Adrenal gland (tissue), 12 donors: ENCODE results near the gene MTMR10. TPM values are rescaled to one million over a fixed set of nuclear protein-coding genes. Genes with fewer than 3 reads are reported as not detected.

ENCODE experiments used
- DNase-seq, 7 donors: peaks; one replicate each; pipeline ENCODE4 v3.0.0-alpha.2; 2019 to 2020
- H3K27ac ChIP-seq, 5 donors: fragments of 200-600 bp; sonication (generic) in 4 of 5; 1 replicate in 3 of 5; 2 replicates in 2 of 5; pipeline versions ENCODE4 v1.5.1 to v1.8.0; 2016 to 2020; ENCODE audit warnings: mild to moderate bottlenecking in 1 of 5
- H3K27me3 ChIP-seq: fragments of 200-600 bp; 2 replicates; pipeline ENCODE4 v1.8.0; 2021
- H3K36me3 ChIP-seq, 2 donors: fragments of 200-600 bp; replicated peaks in 1 of 2; 1 replicate in 1 of 2; 2 replicates in 1 of 2; pipeline versions ENCODE4 v1.5.1 to v1.8.0; 2018 to 2022
- H3K4me1 ChIP-seq, 2 donors: fragments of 200-600 bp; replicated peaks in 1 of 2; 1 replicate in 1 of 2; 2 replicates in 1 of 2; pipeline versions ENCODE4 v1.5.1 to v1.8.0; 2018 to 2021
- H3K4me3 ChIP-seq, 4 donors: fragments of 200-600 bp; sonication (generic) in 3 of 4; one replicate each; pipeline ENCODE4 v1.5.1; 2016 to 2018
- H3K9me3 ChIP-seq, 3 donors: fragments of 200-600 bp; sonication (generic) in 1 of 3; replicated peaks in 1 of 3; 1 replicate in 2 of 3; 2 replicates in 1 of 3; pipeline versions ENCODE4 v1.5.1 to v1.8.0; 2016 to 2021
- POLR2A ChIP-seq, 2 donors: fragments of 450-650 bp; IDR thresholded peaks; one replicate each; pipeline ENCODE4 v1.6.1; 2017; ENCODE audit warnings: antibody characterized with exemption in 2 of 2, mild to moderate bottlenecking in 2 of 2, moderate library complexity in 1 of 2
- WGBS, 4 donors: extraction: QIAGEN DNeasy Blood & Tissue Kit in 2 of 4; methylation state at CpG; one replicate each; pipeline versions ENCODE4 v1.1.5 to v1.1.7; 2013 to 2017; 5-methylcytosine and 5-hydroxymethylcytosine counted together
- intact Hi-C, 2 donors: fragments of 100-400 bp; cut with DNase I; formaldehyde crosslinking; loops; one replicate each; pipeline versions ENCODE4 v1.14.1 to v1.15.0; 2022 to 2023
- polyA plus RNA-seq, 3 donors: library from polyadenylated mRNA; stranded (reverse); fragments of 200-250 nt in 2 of 3; fragments of 350-450 nt in 1 of 3; fragmentation: Illumina TruSeq in 1 of 3; extraction: RNeasy Lipid Tissue Mini Kit (QIAGEN cat#74804) in 1 of 3; gene quantifications; one replicate each; pipeline ENCODE4 v1.2.3, GENCODE V29; 2013 to 2014
- total RNA-seq, 9 donors: library from RNA; depleted of rRNA in 4 of 9; stranded (reverse); fragments of >200 nt in 4 of 9; fragments of 120-200 nt in 1 of 9; fragmentation: NEBNext Ultra II Directional in 1 of 9; extraction: Animal tissue kit (Norgen Biotek cat#: 25700) in 1 of 9; gene quantifications; one replicate each; pipeline versions ENCODE4 v1.1.0 to v1.2.4, GENCODE V29; 2013 to 2023
- TF ChIP-seq, protein P1 (sequence below), 6 experiments: fragments of 450-650 bp in 4 of 6; fragments of 200-600 bp in 2 of 6; sonication (generic) in 1 of 6; IDR thresholded peaks; 1 replicate in 5 of 6; 2 replicates in 1 of 6; pipeline versions ENCODE4 v1.5.1 to v1.8.0; 2016 to 2021; ENCODE audit warnings: antibody characterized with exemption in 6 of 6, mild to moderate bottlenecking in 2 of 6, moderate library complexity in 1 of 6
- donor health status: healthy with polysubstance abuse.
- donor health status: Bipolar disorder and iron deficiency.
- donor health status: DM: yes; HTN: yes; CAD: no.
- donor health status: DM: no; HTN: no; CAD: no.
- donor health status: DM: no; HTN: no; CAD: no.
- donor health status: DM: yes; HTN: yes; CAD: no.

MTMR10 gene
- total and polyA plus RNA-seq, 12 donors = 9.2 to 42.7 (median 21.5) TPM

DNA sequence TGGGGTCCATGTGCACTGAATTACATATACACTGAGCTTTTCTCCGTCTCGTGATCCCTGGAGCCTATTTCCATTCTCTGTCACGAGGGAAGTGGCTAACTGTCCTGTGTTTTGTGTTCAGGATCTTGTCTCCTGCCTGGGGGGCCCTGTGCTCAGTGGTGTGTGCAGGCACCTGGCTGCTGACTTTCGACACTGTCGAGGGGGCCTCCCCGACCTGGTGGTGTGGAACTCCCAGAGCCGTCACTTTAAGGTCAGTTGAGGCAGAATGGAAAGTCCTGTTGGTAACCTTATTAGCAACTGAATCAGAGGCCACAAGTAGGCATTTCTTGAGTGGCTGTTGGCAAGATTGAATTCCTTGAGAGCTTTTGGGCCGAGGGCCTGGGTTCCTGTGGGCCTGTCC is 61.0 kb downstream of the MTMR10 start:
- Histone ChIP-seq H3K27me3 (no peaks in the 10 kb centered on the region), H3K4me3 (no peak overlapping the region), H3K36me3 (peaks cover 0 to 57% of the 10 kb centered on the region in 2 donors), H3K4me1 (no peaks in the 10 kb centered on the region), H3K9me3 (no peaks in the 10 kb centered on the region), H3K27ac (no peak overlapping the region)
- DNase-seq = no peak
- intact Hi-C loops = no loop called here
- 92 to 98% (median 96%) methylated on average over 5 to 8 of the region's 8 CpGs for WGBS, 4 donors
- TF ChIP-seq, protein P1, sequence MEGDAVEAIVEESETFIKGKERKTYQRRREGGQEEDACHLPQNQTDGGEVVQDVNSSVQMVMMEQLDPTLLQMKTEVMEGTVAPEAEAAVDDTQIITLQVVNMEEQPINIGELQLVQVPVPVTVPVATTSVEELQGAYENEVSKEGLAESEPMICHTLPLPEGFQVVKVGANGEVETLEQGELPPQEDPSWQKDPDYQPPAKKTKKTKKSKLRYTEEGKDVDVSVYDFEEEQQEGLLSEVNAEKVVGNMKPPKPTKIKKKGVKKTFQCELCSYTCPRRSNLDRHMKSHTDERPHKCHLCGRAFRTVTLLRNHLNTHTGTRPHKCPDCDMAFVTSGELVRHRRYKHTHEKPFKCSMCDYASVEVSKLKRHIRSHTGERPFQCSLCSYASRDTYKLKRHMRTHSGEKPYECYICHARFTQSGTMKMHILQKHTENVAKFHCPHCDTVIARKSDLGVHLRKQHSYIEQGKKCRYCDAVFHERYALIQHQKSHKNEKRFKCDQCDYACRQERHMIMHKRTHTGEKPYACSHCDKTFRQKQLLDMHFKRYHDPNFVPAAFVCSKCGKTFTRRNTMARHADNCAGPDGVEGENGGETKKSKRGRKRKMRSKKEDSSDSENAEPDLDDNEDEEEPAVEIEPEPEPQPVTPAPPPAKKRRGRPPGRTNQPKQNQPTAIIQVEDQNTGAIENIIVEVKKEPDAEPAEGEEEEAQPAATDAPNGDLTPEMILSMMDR (IDR thresholded peaks at IDR 0.05) = no peak
- TF ChIP-seq POLR2A (IDR thresholded peaks at IDR 0.05) = no peak

DNA sequence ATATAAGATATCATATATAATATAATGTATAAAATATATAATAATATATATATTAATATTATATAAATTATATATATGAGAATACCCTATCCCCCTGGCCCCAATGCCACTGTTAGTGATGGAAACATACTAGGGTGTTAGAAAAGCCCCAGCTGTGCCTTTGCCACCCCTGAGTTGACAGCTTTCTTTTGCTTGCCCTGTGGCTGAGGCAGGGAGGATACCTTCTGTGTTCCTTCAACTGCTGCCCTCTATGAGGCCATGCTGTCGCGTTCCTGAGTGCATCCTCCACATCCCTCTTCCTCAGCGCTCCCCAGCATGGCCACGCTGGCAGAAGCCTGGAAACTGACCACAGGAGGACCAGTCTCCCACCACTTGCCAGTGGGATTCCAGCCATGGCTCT is 61.4 kb downstream of the MTMR10 start:
- WGBS, 4 donors = 96 to 99% (median 97%) methylated on average over 4 of the region's 4 CpGs
- no peak overlapping the region for H3K4me3 ChIP-seq
- peaks cover 0 to 57% of the 10 kb centered on the region in 2 donors for H3K36me3 ChIP-seq
- H3K4me1 ChIP-seq = no peaks in the 10 kb centered on the region
- no peak overlapping the region for H3K27ac ChIP-seq
- H3K27me3 ChIP-seq = no peaks in the 10 kb centered on the region
- H3K9me3 ChIP-seq = no peaks in the 10 kb centered on the region
- intact Hi-C loops = no loop called here
- TF ChIP-seq, protein P1 (IDR thresholded peaks at IDR 0.05) = no peak
- no peak for TF ChIP-seq POLR2A (IDR thresholded peaks at IDR 0.05)
- no peak for DNase-seq

DNA sequence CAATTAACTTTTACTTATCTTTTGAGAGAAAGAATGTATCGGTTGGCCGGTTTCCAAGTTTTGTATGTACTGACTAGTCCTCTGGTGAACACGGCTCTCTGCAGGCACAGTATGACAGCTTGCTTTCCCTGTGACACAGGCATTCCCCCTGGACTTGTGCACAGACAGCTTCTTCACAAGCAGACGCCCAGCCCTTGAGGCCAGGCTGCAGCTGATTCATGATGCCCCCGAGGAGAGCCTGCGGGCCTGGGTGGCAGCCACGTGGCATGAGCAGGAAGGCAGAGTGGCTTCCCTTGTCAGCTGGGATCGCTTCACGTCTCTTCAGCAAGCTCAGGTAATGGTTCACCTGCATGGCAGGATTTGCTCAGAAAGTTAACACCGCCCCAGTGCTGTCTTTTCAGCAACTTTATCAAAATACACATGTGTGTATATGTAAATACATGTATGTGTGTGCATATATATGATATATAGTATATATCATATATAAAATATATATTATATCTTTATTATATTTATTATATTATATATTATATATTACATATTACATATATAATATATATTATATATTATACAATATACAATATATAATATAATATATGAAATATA is 62.3 kb downstream of the MTMR10 start:
- 75 to 85% (median 80%) methylated on average over 7 to 10 of the region's 10 CpGs for WGBS, 4 donors
- Histone ChIP-seq H3K27me3 (no peaks in the 10 kb centered on the region), H3K27ac (no peak overlapping the region), H3K36me3 (peaks cover 0 to 64% of the 10 kb centered on the region in 2 donors), H3K4me1 (no peaks in the 10 kb centered on the region), H3K4me3 (no peak overlapping the region), H3K9me3 (no peaks in the 10 kb centered on the region)
- no peak for DNase-seq
- no peak for TF ChIP-seq POLR2A (IDR thresholded peaks at IDR 0.05)
- TF ChIP-seq, protein P1 (IDR thresholded peaks at IDR 0.05) = no peak
- intact Hi-C loops = no loop called here

DNA sequence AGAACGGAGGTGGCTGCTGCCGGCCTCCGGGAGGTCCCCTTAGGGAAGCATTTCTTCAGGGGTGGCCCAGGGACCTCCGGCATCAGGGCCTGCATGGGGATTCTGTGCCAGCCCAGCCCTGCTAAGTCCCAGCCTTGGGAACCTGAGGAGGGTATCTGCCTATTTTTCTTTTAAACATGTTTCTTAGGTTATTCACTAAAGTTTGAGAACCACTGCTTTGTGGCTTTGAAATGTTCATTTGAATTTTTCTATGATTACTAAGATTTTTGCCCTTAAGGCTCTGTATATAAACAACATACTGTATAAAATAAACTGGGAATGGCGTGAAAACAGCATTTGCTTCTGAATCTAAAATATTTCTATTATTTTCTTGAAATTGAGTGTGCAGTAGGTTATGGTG is 63.4 kb downstream of the MTMR10 start:
- DNase-seq = no peak
- H3K9me3 ChIP-seq = no peaks in the 10 kb centered on the region
- H3K27ac ChIP-seq = no peak overlapping the region
- intact Hi-C loops = no loop called here
- H3K4me1 ChIP-seq = no peaks in the 10 kb centered on the region
- H3K27me3 ChIP-seq = no peaks in the 10 kb centered on the region
- no peak for TF ChIP-seq POLR2A (IDR thresholded peaks at IDR 0.05)
- TF ChIP-seq, protein P1 (IDR thresholded peaks at IDR 0.05) = no peak
- WGBS, 4 donors = 93 to 97% (median 93%) methylated on average over 5 of the region's 5 CpGs
- no peak overlapping the region for H3K4me3 ChIP-seq
- peaks cover 0 to 75% of the 10 kb centered on the region in 2 donors for H3K36me3 ChIP-seq
